ENCODE data around the gene ZCCHC9.
"Not testable (repeated sequence)": the region's sequence is repeated elsewhere in the genome, so short reads cannot be mapped to it uniquely, and the experiment has no call there.

ZCCHC9 gene

GRCh38 chr5:81310402-81311063, 9.1 kb downstream of the ZCCHC9 start:
- DNase-seq, result no peak

- DNase-seq, result no peak
Measured at GRCh38 chr5:81313278-81313677, 11.9 kb downstream of the ZCCHC9 start.

- no peak for DNase-seq
Measured at GRCh38 chr5:81313686-81314085, 12.3 kb downstream of the ZCCHC9 start.

GRCh38 chr5:81314581-81314980, 13.2 kb downstream of the ZCCHC9 start:
- no peak for DNase-seq

- DNase-seq, result no peak
Measured at GRCh38 chr5:81315336-81315735, 13.9 kb downstream of the ZCCHC9 start.

GRCh38 chr5:81315830-81316229, 14.4 kb downstream of the ZCCHC9 start:
- no peak for DNase-seq

- DNase-seq, result no peak
Measured at GRCh38 chr5:81316571-81316970, 15.2 kb downstream of the ZCCHC9 start.

GRCh38 chr5:81317536-81317935, 16.1 kb downstream of the ZCCHC9 start:
- no peak for DNase-seq

- no peak for DNase-seq
Measured at GRCh38 chr5:81326554-81326953, 25.2 kb downstream of the ZCCHC9 start.

- no peak for DNase-seq
Measured at GRCh38 chr5:81334304-81335061, 33.1 kb downstream of the ZCCHC9 start.

- no peak for DNase-seq
Measured at GRCh38 chr5:81335946-81336345, 34.6 kb downstream of the ZCCHC9 start.

GRCh38 chr5:81336556-81336955, 35.2 kb downstream of the ZCCHC9 start:
- no peak for DNase-seq

GRCh38 chr5:81337803-81338202, 36.4 kb downstream of the ZCCHC9 start:
- no peak for DNase-seq

GRCh38 chr5:81338213-81338612, 36.8 kb downstream of the ZCCHC9 start:
- DNase-seq, result not testable (repeated sequence)

GRCh38 chr5:81344736-81345135, 43.3 kb downstream of the ZCCHC9 start:
- DNase-seq, result no peak

- no peak for DNase-seq
Measured at GRCh38 chr5:81345411-81346003, 44.1 kb downstream of the ZCCHC9 start.

- no peak for DNase-seq
Measured at GRCh38 chr5:81349161-81349560, 47.8 kb downstream of the ZCCHC9 start.

- DNase-seq, result no peak
Measured at GRCh38 chr5:81350507-81350906, 49.1 kb downstream of the ZCCHC9 start.

- DNase-seq, result no peak
Measured at GRCh38 chr5:81353189-81353588, 51.8 kb downstream of the ZCCHC9 start.

GRCh38 chr5:81354093-81354492, 52.7 kb downstream of the ZCCHC9 start:
- DNase-seq, result no peak

- no peak for DNase-seq
Measured at GRCh38 chr5:81355291-81356251, 54.2 kb downstream of the ZCCHC9 start.

- no peak for DNase-seq
Measured at GRCh38 chr5:81359108-81359507, 57.7 kb downstream of the ZCCHC9 start.

- DNase-seq, result no peak
Measured at GRCh38 chr5:81359881-81360280, 58.5 kb downstream of the ZCCHC9 start.
